SU-DHL-6 (cell line): Measurements from ENCODE around the gene PTGES.

ENCODE experiments used
- EZH2phosphoT487 ChIP-seq: fragments of 200-600 bp; sonication (generic), shearing (Covaris generic); conservative IDR thresholded peaks from 2 replicates; pipeline ENCODE4 v1.6.1; 2018; ENCODE audit warnings: mild to moderate bottlenecking, antibody characterized with exemption, low read length, moderate library complexity, mixed read lengths
- TF ChIP-seq, protein P1 (sequence below): fragments of 200-600 bp; sonication (generic); IDR thresholded peaks from one replicate; pipeline ENCODE4 v1.5.1; 2017; ENCODE audit warnings: antibody characterized with exemption, mild to moderate bottlenecking, low read length, moderate library complexity; ENCODE audit not compliant: insufficient read depth, poor library complexity, severe bottlenecking

DNA sequence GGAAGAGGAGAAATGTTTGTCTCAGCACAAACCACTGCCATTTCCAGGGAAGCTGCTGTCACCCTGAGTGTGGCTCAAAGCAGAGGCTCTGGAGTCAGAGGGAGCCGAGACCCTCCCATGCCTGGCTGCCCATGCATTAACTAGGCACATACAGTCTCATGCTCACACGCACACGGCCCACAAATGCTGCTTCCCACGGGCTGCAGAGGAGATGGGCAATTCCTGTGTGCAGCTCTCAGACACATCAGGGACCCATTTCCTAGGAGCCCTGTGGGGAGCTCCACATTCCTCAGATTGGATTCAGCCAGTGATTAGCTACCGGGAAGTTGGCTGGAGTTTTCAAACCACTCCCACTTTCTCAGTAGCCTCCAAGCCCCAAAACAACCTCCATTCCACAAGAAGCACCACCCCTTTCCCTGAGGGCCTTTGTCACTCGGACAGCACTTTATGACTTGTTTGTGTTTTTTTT, 9.1 kb upstream of the PTGES start:
- no peak for TF ChIP-seq EZH2phosphoT487
- TF ChIP-seq, protein P1, sequence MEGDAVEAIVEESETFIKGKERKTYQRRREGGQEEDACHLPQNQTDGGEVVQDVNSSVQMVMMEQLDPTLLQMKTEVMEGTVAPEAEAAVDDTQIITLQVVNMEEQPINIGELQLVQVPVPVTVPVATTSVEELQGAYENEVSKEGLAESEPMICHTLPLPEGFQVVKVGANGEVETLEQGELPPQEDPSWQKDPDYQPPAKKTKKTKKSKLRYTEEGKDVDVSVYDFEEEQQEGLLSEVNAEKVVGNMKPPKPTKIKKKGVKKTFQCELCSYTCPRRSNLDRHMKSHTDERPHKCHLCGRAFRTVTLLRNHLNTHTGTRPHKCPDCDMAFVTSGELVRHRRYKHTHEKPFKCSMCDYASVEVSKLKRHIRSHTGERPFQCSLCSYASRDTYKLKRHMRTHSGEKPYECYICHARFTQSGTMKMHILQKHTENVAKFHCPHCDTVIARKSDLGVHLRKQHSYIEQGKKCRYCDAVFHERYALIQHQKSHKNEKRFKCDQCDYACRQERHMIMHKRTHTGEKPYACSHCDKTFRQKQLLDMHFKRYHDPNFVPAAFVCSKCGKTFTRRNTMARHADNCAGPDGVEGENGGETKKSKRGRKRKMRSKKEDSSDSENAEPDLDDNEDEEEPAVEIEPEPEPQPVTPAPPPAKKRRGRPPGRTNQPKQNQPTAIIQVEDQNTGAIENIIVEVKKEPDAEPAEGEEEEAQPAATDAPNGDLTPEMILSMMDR, result no peak
